ENCODE measurements around the gene ZCCHC9. TPM values are rescaled to one million over a fixed set of nuclear protein-coding genes. Genes with fewer than 3 reads are reported as not detected.

Gene ZCCHC9
- total and polyA plus RNA-seq, 2 donors (not counting 1 experiment from before 2014, with no cell fraction given), result 8.8 to 23.0 TPM

GRCh38 chr5:81288021-81288433 is 13.4 kb upstream of the ZCCHC9 start:
- no CpG with 5 or more reads among the region's 4 CpGs for WGBS (ENCODE audit: insufficient coverage)
- H3K36me3 ChIP-seq (replicated peaks in 1 of 2; ENCODE audit: control extremely low read depth in 1 of 2, control insufficient read depth in 1 of 2, extremely low read depth in 1 of 2, insufficient read depth in 2 of 2, low read length in 1 of 2), result no peaks in the 10 kb centered on the region
- H3K27me3 Mint-ChIP-seq, result no peaks in the 10 kb centered on the region
- no peak overlapping the region for H3K4me2 ChIP-seq (replicated peaks; ENCODE audit: low read depth, low read length, poor library complexity, severe bottlenecking)
- no peaks in the 10 kb centered on the region for H3K27me3 ChIP-seq (replicated peaks in 1 of 4; ENCODE audit: control extremely low read depth in 1 of 4, control insufficient read depth in 3 of 4, insufficient read depth in 4 of 4, low read length in 3 of 4)
- H2AFZ ChIP-seq (ENCODE audit: insufficient read depth, low read depth, low read length, poor library complexity, severe bottlenecking), result no peak overlapping the region
- H4K20me1 ChIP-seq (ENCODE audit: control insufficient read depth, insufficient read depth, low read length, poor library complexity, severe bottlenecking), result no peaks in the 10 kb centered on the region
- peaks cover 2 to 19% (median 17%) of the 10 kb centered on the region in 3 donors for H3K9me3 ChIP-seq (ENCODE audit: control extremely low read depth in 1 of 3, control insufficient read depth in 2 of 3, insufficient read depth in 1 of 3, low read length in 2 of 3)
- H3K4me3 Mint-ChIP-seq, result no peak overlapping the region
- no peak overlapping the region for H3K27ac ChIP-seq (ENCODE audit: low read length in 2 of 2)
- H3K4me3 ChIP-seq (ENCODE audit: control extremely low read depth in 1 of 5, extremely low read depth in 1 of 5, insufficient read depth in 1 of 5, low read depth in 2 of 5, low read length in 4 of 5), result no peak overlapping the region
- CTCF ChIA-PET, result interaction anchor here (1.1 kb wide), 1 partner anchor 11 kb away, joined by 5 read pairs; no protein-coding TSS in a partner anchor
- peaks cover 4 to 7% of the 10 kb centered on the region in 2 donors for H3K4me1 ChIP-seq (ENCODE audit: control insufficient read depth in 2 of 2, insufficient read depth in 2 of 2, low read length in 2 of 2)
- POLR2A ChIA-PET, result no interaction called here
- no peak for DNase-seq
- H3K27ac Mint-ChIP-seq, result no peak overlapping the region
- H3K79me2 ChIP-seq (ENCODE audit: control insufficient read depth, insufficient read depth, low read length), result peaks cover 51% of the 10 kb centered on the region
- ATAC-seq (ENCODE audit: low read depth), result no peak
- peaks cover 25% of the 10 kb centered on the region for H3K4me1 Mint-ChIP-seq
- TF ChIP-seq EZH2 (IDR thresholded peaks at IDR 0.05; ENCODE audit: borderline replicate concordance, insufficient read depth, low read depth, low read length, poor library complexity, severe bottlenecking), result no peak
- TF ChIP-seq, protein P1, sequence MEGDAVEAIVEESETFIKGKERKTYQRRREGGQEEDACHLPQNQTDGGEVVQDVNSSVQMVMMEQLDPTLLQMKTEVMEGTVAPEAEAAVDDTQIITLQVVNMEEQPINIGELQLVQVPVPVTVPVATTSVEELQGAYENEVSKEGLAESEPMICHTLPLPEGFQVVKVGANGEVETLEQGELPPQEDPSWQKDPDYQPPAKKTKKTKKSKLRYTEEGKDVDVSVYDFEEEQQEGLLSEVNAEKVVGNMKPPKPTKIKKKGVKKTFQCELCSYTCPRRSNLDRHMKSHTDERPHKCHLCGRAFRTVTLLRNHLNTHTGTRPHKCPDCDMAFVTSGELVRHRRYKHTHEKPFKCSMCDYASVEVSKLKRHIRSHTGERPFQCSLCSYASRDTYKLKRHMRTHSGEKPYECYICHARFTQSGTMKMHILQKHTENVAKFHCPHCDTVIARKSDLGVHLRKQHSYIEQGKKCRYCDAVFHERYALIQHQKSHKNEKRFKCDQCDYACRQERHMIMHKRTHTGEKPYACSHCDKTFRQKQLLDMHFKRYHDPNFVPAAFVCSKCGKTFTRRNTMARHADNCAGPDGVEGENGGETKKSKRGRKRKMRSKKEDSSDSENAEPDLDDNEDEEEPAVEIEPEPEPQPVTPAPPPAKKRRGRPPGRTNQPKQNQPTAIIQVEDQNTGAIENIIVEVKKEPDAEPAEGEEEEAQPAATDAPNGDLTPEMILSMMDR (IDR thresholded peaks at IDR 0.05), result no peak
- H3K9ac ChIP-seq (ENCODE audit: low read length), result no peak overlapping the region
- H3K9me3 Mint-ChIP-seq (ENCODE audit: insufficient read depth), result peaks cover 10% of the 10 kb centered on the region
- intact Hi-C loops (cut with micrococcal nuclease), result no loop called here

GRCh38 chr5:81290146-81290545 is 11.2 kb upstream of the ZCCHC9 start:
- Histone ChIP-seq H3K4me3 (ENCODE audit: control extremely low read depth in 1 of 5, extremely low read depth in 1 of 5, insufficient read depth in 1 of 5, low read depth in 2 of 5, low read length in 4 of 5) (no peak overlapping the region), H3K4me1 (ENCODE audit: control insufficient read depth in 2 of 2, insufficient read depth in 2 of 2, low read length in 2 of 2) (peaks cover 4 to 7% of the 10 kb centered on the region in 2 donors), H3K9me3 (ENCODE audit: control extremely low read depth in 1 of 3, control insufficient read depth in 2 of 3, insufficient read depth in 1 of 3, low read length in 2 of 3) (peaks cover 3 to 25% (median 19%) of the 10 kb centered on the region in 3 donors), H2AFZ (ENCODE audit: insufficient read depth, low read depth, low read length, poor library complexity, severe bottlenecking) (no peak overlapping the region), H3K79me2 (ENCODE audit: control insufficient read depth, insufficient read depth, low read length) (peaks cover 50% of the 10 kb centered on the region), H3K4me2 (replicated peaks; ENCODE audit: low read depth, low read length, poor library complexity, severe bottlenecking) (no peak overlapping the region), H4K20me1 (ENCODE audit: control insufficient read depth, insufficient read depth, low read length, poor library complexity, severe bottlenecking) (no peaks in the 10 kb centered on the region), H3K27ac (ENCODE audit: low read length in 2 of 2) (no peak overlapping the region), H3K36me3 (replicated peaks in 1 of 2; ENCODE audit: control extremely low read depth in 1 of 2, control insufficient read depth in 1 of 2, extremely low read depth in 1 of 2, insufficient read depth in 2 of 2, low read length in 1 of 2) (no peaks in the 10 kb centered on the region), H3K9ac (ENCODE audit: low read length) (no peak overlapping the region), H3K27me3 (replicated peaks in 1 of 4; ENCODE audit: control extremely low read depth in 1 of 4, control insufficient read depth in 3 of 4, insufficient read depth in 4 of 4, low read length in 3 of 4) (no peaks in the 10 kb centered on the region)
- WGBS (ENCODE audit: insufficient coverage), result no CpG with 5 or more reads among the region's 1 CpG
- Mint-ChIP-seq H3K4me3 (no peak overlapping the region), H3K27ac (no peak overlapping the region), H3K27me3 (no peaks in the 10 kb centered on the region), H3K4me1 (peaks cover 27% of the 10 kb centered on the region), H3K9me3 (ENCODE audit: insufficient read depth) (peaks cover 18% of the 10 kb centered on the region)
- POLR2A ChIA-PET, result no interaction called here
- TF ChIP-seq EZH2 (IDR thresholded peaks at IDR 0.05; ENCODE audit: borderline replicate concordance, insufficient read depth, low read depth, low read length, poor library complexity, severe bottlenecking), result no peak
- TF ChIP-seq, protein P1 (IDR thresholded peaks at IDR 0.05), result no peak
- CTCF ChIA-PET, result interaction anchor here (0.6 to 2.3 kb wide), 2 partner anchors 9 to 12 kb away, joined by 4 to 9 read pairs; no protein-coding TSS in a partner anchor
- intact Hi-C loops (cut with micrococcal nuclease), result loop anchor here (10.0 kb wide), 1 partner anchor 605 kb away; no protein-coding TSS in a partner anchor
- DNase-seq (no peak), ATAC-seq (ENCODE audit: low read depth) (no peak)

Measured in B cell (primary cell).